Astrocyte of the spinal cord (primary cell): ENCODE measurements around the gene AUTS2.

Experiments
- DNase-seq: peaks from one replicate; pipeline ENCODE4 v3.0.0; 2011; ENCODE audit warnings: low read depth, low spot score
- H3K4me3 ChIP-seq: 2 replicates; pipeline ENCODE4 v1.5.1; 2011; ENCODE audit warnings: low read depth, mild to moderate bottlenecking, low read length, moderate library complexity
- in situ Hi-C: cut with HindIII; loops from 2 replicates; pipeline ENCODE4 v1.10.0; 2017; ENCODE audit warnings: low sequenced_read_pairs
- TF ChIP-seq, protein P1 (sequence below): IDR thresholded peaks from 2 replicates; pipeline ENCODE4 v1.5.1; 2012; ENCODE audit warnings: low read depth, mild to moderate bottlenecking, low read length, inconsistent platforms

AUTS2 gene

DNA sequence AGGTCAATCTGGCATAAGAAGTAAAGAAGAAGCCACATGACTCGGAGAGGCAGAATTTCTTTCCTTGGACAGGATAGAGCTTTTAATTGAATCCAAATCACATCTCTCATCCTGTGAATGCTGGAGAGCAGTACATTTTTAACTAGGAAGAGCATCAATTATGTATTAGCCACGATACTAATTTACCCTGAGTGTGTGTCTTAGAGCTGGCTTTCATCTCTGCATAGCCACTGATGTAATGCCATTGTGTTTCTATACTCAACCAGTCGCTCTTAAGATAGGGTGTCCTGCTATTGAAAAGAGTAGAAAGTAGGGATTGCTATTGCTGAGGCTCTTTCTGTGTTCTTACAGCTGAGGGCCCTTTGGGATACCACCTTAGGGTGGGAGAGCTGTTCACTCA is 280.3 kb downstream of the AUTS2 start:
- no peak overlapping the region for H3K4me3 ChIP-seq
- TF ChIP-seq, protein P1, sequence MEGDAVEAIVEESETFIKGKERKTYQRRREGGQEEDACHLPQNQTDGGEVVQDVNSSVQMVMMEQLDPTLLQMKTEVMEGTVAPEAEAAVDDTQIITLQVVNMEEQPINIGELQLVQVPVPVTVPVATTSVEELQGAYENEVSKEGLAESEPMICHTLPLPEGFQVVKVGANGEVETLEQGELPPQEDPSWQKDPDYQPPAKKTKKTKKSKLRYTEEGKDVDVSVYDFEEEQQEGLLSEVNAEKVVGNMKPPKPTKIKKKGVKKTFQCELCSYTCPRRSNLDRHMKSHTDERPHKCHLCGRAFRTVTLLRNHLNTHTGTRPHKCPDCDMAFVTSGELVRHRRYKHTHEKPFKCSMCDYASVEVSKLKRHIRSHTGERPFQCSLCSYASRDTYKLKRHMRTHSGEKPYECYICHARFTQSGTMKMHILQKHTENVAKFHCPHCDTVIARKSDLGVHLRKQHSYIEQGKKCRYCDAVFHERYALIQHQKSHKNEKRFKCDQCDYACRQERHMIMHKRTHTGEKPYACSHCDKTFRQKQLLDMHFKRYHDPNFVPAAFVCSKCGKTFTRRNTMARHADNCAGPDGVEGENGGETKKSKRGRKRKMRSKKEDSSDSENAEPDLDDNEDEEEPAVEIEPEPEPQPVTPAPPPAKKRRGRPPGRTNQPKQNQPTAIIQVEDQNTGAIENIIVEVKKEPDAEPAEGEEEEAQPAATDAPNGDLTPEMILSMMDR: no peak
- in situ Hi-C loops: no loop called here
- DNase-seq: no peak

DNA sequence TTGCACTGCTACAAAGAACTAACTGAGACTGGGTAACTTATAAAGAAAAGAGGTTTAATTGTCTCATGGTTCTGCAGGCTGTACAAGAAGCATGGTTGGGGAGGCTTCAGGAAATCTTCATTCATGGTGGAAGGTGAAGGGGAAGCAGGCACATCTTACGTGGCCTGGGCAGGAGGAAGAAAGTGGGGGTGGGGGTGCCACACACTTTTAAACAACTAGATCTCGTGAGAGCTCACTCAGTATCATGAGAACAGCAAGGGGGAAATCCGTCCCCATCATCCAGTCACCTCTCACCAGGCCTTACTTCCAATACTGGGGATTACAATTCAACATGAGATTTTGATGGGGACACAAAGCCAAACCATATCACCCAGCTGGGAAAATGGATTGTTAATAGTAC is 281.7 kb downstream of the AUTS2 start:
- in situ Hi-C loops: no loop called here
- H3K4me3 ChIP-seq: no peak overlapping the region
- no peak for DNase-seq
- TF ChIP-seq, protein P1: no peak

DNA sequence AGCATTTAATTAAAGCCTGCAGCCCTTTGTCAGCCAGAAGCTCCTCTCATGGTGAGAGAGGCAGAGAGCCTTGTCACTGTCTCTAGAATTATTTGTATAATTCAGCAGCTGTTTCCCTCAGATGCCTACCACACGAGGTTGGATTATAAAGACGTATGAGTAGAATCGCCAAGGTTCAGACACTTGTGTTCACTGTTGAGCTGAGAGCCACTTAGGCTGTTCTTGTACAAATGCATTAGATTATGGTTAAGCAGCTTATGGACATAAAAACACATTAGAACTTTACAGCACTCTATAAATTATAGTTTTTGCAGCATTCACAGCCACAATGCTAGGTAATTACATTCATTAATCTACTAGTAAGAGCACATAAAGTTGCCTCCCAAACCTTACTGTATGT is 282.6 kb downstream of the AUTS2 start:
- no peak for DNase-seq
- no peak overlapping the region for H3K4me3 ChIP-seq
- TF ChIP-seq, protein P1: no peak
- in situ Hi-C loops: no loop called here

DNA sequence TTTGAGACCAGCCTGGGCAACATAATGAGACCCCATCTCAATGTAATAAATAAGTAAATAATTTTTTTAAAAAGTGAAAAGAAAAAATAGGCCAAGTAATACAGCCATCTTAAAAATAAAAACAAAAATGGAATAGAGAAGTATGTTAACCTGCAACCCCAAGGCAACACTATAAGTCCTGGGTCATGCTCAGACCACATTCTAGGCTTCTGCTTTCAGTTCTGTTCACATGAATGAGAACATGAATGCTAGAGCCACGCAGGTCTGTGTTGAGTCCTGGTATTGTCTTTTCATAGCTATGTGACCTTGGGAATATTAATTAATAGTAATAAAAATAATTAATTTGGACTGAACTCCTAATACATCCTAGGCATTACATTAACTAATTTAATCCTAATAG is 284.0 kb downstream of the AUTS2 start:
- in situ Hi-C loops: no loop called here
- H3K4me3 ChIP-seq: no peak overlapping the region
- no peak for DNase-seq
- TF ChIP-seq, protein P1: no peak

DNA sequence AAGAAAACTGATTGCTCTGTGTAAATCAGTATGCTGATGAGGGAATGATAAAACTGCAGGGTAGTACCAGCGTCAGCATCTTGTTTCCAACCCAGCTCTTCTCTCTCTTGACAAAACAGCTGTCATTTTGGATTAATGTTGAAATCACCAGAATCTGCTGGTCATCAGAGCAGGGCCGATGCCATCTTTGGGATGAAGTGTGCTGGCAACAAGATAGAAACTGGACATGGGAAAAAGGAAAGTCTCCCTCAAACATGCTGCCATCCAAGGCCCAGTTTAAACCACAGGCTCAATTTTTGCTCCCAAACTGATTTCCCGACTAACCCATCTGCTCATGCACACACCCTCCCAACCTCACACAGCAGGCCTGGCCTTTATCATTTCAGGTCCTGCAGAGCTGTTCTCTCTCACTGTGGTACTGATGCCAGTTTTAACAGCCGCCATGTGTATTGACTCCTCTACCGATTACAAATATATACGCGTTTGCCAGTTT is 285.2 kb downstream of the AUTS2 start:
- H3K4me3 ChIP-seq: no peak overlapping the region
- DNase-seq: no peak
- in situ Hi-C loops: no loop called here
- TF ChIP-seq, protein P1: no peak

DNA sequence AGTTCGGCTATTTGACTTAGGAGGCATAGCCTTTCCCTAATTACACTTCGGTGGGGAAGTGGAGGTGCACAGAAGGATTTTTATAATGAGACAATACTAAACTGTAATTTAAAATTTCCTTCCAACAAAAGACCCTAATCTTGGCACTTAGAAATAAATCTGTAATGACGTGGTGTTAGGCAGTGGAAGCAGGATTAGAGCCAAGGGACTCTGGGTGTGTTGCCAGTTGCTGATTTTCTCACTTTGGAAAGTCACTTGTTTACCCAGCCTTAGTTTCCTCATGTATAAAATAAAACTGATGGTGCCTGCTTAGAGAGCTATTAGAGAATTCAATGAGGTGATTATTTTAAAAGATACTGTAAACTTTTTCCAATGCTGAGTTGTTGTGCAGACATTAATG is 287.2 kb downstream of the AUTS2 start:
- in situ Hi-C loops: no loop called here
- TF ChIP-seq, protein P1: no peak
- no peak overlapping the region for H3K4me3 ChIP-seq
- DNase-seq: no peak
